Measurements from ENCODE around the gene CD58.

DNA sequence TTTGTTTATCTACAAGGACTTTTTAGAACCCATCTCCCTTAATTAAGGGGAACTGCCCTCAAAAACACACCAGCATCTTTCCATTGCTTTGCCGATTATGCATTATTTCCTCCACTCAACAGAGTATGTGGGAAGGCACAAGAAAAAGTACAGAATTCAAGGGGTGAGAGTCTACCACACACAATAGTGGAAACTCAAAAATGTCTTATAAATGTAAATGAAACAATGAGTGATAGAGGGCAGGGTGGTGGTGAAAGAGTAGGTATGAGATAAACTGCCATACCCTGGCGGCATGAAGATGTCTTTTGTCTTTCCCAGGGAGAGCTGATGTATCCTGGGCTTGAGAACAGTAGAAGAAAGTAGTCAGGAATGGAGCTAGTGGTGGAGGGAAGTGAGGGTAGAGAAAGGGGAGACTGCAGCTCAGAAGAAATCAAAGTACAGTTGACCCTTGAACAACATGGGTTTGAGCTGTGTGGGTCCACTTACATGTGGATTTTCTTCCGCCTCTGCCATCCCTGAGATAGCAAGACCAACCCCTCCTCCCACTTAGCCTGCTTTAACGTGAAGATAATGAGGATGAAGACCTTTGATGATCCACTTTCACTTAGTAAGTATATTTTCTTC is 24.4 kb downstream of the CD58 start:
- TF ChIP-seq, protein P1, sequence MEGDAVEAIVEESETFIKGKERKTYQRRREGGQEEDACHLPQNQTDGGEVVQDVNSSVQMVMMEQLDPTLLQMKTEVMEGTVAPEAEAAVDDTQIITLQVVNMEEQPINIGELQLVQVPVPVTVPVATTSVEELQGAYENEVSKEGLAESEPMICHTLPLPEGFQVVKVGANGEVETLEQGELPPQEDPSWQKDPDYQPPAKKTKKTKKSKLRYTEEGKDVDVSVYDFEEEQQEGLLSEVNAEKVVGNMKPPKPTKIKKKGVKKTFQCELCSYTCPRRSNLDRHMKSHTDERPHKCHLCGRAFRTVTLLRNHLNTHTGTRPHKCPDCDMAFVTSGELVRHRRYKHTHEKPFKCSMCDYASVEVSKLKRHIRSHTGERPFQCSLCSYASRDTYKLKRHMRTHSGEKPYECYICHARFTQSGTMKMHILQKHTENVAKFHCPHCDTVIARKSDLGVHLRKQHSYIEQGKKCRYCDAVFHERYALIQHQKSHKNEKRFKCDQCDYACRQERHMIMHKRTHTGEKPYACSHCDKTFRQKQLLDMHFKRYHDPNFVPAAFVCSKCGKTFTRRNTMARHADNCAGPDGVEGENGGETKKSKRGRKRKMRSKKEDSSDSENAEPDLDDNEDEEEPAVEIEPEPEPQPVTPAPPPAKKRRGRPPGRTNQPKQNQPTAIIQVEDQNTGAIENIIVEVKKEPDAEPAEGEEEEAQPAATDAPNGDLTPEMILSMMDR (IDR thresholded peaks at IDR 0.05): no peak
- no peak for TF ChIP-seq EP300 (IDR thresholded peaks at IDR 0.05)
- no peak for TF ChIP-seq POLR2AphosphoS5 (IDR thresholded peaks at IDR 0.05)
- no peak for TF ChIP-seq POLR2A (IDR thresholded peaks at IDR 0.05)
